HG02763 (cell line): Measurements from ENCODE around the gene PRSS16.

Experiments used
- ATAC-seq: cut with Tn5 transposase; IDR thresholded peaks from one replicate; pipeline ENCODE4 v1.9.1; 2021; ENCODE audit warnings: mild to moderate bottlenecking, moderate library complexity; ENCODE audit not compliant: unreplicated experiment

PRSS16 gene

GRCh38 chr6:27281105-27281539, 33.6 kb downstream of the PRSS16 start:
- ATAC-seq = no peak

GRCh38 chr6:27281569-27281968, 34.1 kb downstream of the PRSS16 start:
- no peak for ATAC-seq

- ATAC-seq = no peak
Measured at GRCh38 chr6:27283279-27283678, 35.8 kb downstream of the PRSS16 start.

GRCh38 chr6:27286141-27286540, 38.6 kb downstream of the PRSS16 start:
- ATAC-seq = no peak

DNA sequence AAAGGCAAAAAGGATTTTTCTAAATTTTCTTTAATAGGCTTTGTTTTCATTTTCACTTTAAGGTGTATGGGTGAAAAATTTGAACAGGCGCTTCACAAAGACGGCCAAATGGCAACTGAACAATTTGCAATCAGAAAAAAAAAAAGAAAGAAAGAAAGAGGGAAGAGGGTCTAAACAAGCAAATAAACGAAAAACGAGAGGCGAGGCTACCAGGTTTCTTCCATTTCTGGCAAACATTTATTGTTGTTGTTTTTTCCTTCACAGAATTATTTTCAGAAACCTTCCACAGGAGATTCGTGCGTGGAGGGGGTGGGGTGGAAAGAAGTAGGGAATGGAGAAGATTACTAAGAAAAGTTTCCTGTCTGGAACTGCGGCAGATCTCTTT, 40.2 kb downstream of the PRSS16 start:
- no peak for ATAC-seq

GRCh38 chr6:27288136-27289044, 40.9 kb downstream of the PRSS16 start:
- no peak for ATAC-seq

DNA sequence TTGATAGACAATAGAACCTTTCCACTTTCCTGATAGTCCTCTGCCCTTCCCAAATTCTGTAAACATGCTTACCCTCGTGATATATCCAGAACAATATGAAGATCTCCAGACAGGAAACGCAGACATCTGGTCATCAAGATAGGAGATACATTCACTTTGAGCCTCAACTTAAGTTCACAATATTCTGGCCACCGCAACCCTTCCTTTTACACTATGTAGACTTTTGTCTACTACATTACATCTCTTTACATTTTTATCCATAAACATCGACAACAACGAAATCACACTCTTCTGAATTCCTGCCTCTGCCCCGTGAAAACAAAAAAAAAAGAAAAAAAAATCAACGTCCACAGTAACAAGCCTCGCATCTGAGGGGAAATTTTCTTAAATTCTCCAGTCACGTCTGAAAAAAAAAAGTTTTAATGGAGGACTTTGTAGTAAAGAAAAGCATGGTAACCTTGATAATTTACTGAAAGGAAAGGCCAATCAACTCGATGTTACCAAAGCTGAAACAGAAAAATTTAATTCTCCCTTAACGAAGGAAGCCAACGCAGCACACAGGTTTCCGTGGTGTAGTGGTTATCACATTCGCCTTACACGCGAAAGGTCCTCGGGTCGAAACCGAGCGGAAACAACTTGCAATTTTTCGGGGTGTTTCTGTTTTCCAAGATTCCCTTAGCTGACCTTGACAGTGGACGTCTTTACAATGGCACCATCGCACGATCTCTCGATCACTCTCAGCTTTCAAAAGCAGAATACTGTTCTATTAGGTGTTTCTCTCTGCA, 42.8 kb downstream of the PRSS16 start:
- no peak for ATAC-seq

GRCh38 chr6:27290850-27291208, 43.3 kb downstream of the PRSS16 start:
- no peak for ATAC-seq

GRCh38 chr6:27293436-27294098, 46.1 kb downstream of the PRSS16 start:
- no peak for ATAC-seq

DNA sequence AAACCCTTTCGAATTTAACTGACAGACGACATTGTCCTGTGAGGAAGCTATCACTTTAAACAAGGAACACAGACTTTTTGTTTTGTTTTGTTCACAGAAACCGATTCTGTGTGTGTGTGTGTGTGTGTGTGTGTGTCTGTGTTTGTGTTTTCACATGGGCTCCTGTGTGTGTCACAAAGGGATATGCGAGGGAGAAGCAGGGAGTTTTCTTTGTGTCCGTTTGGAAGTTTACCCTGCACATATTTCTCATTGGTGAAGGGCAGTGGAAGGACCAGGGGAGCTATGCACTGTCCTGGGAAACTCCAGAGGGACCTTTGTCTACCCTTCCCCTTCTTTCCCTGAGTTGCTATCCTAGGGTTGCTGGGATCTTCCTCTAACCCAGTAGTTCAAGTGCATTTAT, 46.9 kb downstream of the PRSS16 start:
- ATAC-seq = no peak

- ATAC-seq = no peak
Measured at GRCh38 chr6:27295301-27296079, 48.0 kb downstream of the PRSS16 start.

- no peak for ATAC-seq
Measured at GRCh38 chr6:27296106-27296783, 48.7 kb downstream of the PRSS16 start.

DNA sequence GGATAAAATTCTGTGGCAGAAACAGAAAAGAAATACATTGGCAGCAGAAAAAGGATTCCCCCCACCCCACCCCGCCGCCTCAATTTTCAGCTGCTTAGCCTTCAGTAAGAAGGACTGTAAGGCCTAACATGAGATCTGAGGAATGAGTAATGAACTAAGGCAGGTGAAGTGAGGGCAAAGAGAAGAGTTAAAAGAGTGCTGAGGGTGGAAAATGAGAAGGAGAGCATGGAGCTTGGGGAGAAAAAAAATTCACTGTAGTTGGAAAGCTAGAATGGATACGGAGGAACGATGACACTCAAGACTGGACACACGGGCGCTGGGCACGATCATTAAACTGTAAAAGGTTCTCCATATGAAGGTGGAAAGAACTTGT, 50.0 kb downstream of the PRSS16 start:
- ATAC-seq = no peak

GRCh38 chr6:27297857-27298730, 50.6 kb downstream of the PRSS16 start:
- no peak for ATAC-seq

GRCh38 chr6:27303613-27304272, 56.2 kb downstream of the PRSS16 start:
- no peak for ATAC-seq
